GM19023 (cell line): Measurements from ENCODE around the gene COL5A1.

Experiments
- ATAC-seq: cut with Tn5 transposase; IDR thresholded peaks from one replicate; pipeline ENCODE4 v1.9.1; 2021; ENCODE audit warnings: mild to moderate bottlenecking, moderate library complexity; ENCODE audit not compliant: unreplicated experiment

COL5A1 gene

GRCh38 chr9:134808447-134808792, 166.8 kb downstream of the COL5A1 start:
- ATAC-seq: no peak

GRCh38 chr9:134809292-134809691, 167.7 kb downstream of the COL5A1 start:
- no peak for ATAC-seq

- ATAC-seq: no peak
Measured at GRCh38 chr9:134809826-134810225, 168.2 kb downstream of the COL5A1 start.

- no peak for ATAC-seq
Measured at GRCh38 chr9:134811079-134811672, 169.6 kb downstream of the COL5A1 start.

GRCh38 chr9:134811673-134812342, 170.2 kb downstream of the COL5A1 start:
- no peak for ATAC-seq

- ATAC-seq: no peak
Measured at GRCh38 chr9:134812343-134812673, 170.7 kb downstream of the COL5A1 start.

- ATAC-seq: no peak
Measured at GRCh38 chr9:134813841-134814240, 172.2 kb downstream of the COL5A1 start.

GRCh38 chr9:134814598-134815215, 173.1 kb downstream of the COL5A1 start:
- ATAC-seq: no peak

- ATAC-seq: no peak
Measured at GRCh38 chr9:134815435-134816214, 174.0 kb downstream of the COL5A1 start.

- no peak for ATAC-seq
Measured at GRCh38 chr9:134816264-134816663, 174.7 kb downstream of the COL5A1 start.

GRCh38 chr9:134818000-134818568, 176.5 kb downstream of the COL5A1 start:
- ATAC-seq: no peak

- no peak for ATAC-seq
Measured at GRCh38 chr9:134818591-134818990, 177.0 kb downstream of the COL5A1 start.

- ATAC-seq: no peak
Measured at GRCh38 chr9:134820901-134821300, 179.3 kb downstream of the COL5A1 start.

- no peak for ATAC-seq
Measured at GRCh38 chr9:134822541-134822940, 180.9 kb downstream of the COL5A1 start.

- no peak for ATAC-seq
Measured at GRCh38 chr9:134823623-134824022, 182.0 kb downstream of the COL5A1 start.

- ATAC-seq: no peak
Measured at GRCh38 chr9:134824583-134824982, 183.0 kb downstream of the COL5A1 start.

GRCh38 chr9:134825025-134825424, 183.4 kb downstream of the COL5A1 start:
- no peak for ATAC-seq

- ATAC-seq: no peak
Measured at GRCh38 chr9:134826336-134827285, 185.0 kb downstream of the COL5A1 start.

GRCh38 chr9:134827559-134827958, 186.0 kb downstream of the COL5A1 start:
- no peak for ATAC-seq

GRCh38 chr9:134827993-134828392, 186.4 kb downstream of the COL5A1 start:
- ATAC-seq: no peak
